Esophagus (tissue), 2 donors: ENCODE measurements around the gene ADGRL4. TPM values are rescaled to one million over a fixed set of nuclear protein-coding genes. Genes with fewer than 3 reads are reported as not detected.
"Not testable (repeated sequence)": the region's sequence is repeated elsewhere in the genome, so short reads cannot be mapped to it uniquely, and the experiment has no call there.

Source experiments
- H3K27ac ChIP-seq, 2 donors: one replicate each; pipeline ENCODE4 v1.5.1; 2013; ENCODE audit warnings: low read depth in 2 of 2, mild to moderate bottlenecking in 2 of 2, inconsistent platforms in 1 of 2, low read length in 1 of 2, moderate library complexity in 1 of 2
- H3K27me3 ChIP-seq, 2 donors: one replicate each; pipeline ENCODE4 v1.6.1; 2013; ENCODE audit warnings: low read length in 2 of 2, control low read depth in 1 of 2, mild to moderate bottlenecking in 1 of 2; ENCODE audit not compliant: insufficient read depth in 2 of 2, control insufficient read depth in 1 of 2
- H3K36me3 ChIP-seq, 2 donors: one replicate each; pipeline ENCODE4 v1.6.1; 2013; ENCODE audit warnings: low read length in 1 of 2; ENCODE audit not compliant: control insufficient read depth in 2 of 2, insufficient read depth in 2 of 2
- H3K4me1 ChIP-seq, 2 donors: one replicate each; pipeline ENCODE4 v1.6.1; 2013; ENCODE audit warnings: low read length in 1 of 2; ENCODE audit not compliant: control insufficient read depth in 2 of 2, insufficient read depth in 2 of 2
- H3K4me3 ChIP-seq, 2 donors: one replicate each; pipeline ENCODE4 v1.5.1; 2013; ENCODE audit warnings: low read length in 2 of 2, mild to moderate bottlenecking in 2 of 2, low read depth in 1 of 2, moderate library complexity in 1 of 2
- H3K9me3 ChIP-seq, 2 donors: one replicate each; pipeline ENCODE4 v1.6.1; 2013; ENCODE audit warnings: mild to moderate bottlenecking in 2 of 2, low read depth in 1 of 2, low read length in 1 of 2, moderate library complexity in 1 of 2; ENCODE audit not compliant: control insufficient read depth in 2 of 2, insufficient read depth in 1 of 2
- WGBS, 2 donors: extraction: QIAGEN DNeasy Blood & Tissue Kit; methylation state at CpG; one replicate each; pipeline ENCODE4 v1.1.7; 2013; 5-methylcytosine and 5-hydroxymethylcytosine counted together
- polyA plus RNA-seq, 2 donors: library from polyadenylated mRNA; stranded (reverse); fragments of 200-250 nt; gene quantifications; one replicate each; pipeline ENCODE4 v1.2.3, GENCODE V29; 2013
- donor health status: healthy with polysubstance abuse.
- donor health status: Bipolar disorder and iron deficiency.

ADGRL4 gene
- polyA plus RNA-seq, 2 donors = 1.1 to 2.4 TPM

- Histone ChIP-seq H3K27ac (no peak overlapping the region), H3K36me3 (no peaks in the 10 kb centered on the region), H3K4me3 (no peak overlapping the region), H3K4me1 (no peaks in the 10 kb centered on the region), H3K27me3 (no peaks in the 10 kb centered on the region), H3K9me3 (no peaks in the 10 kb centered on the region)
- WGBS, 2 donors = 86 to 89% methylated on average over 3 of the region's 3 CpGs
Measured at GRCh38 chr1:78892260-78892840, 114.2 kb downstream of the ADGRL4 start.

- no peaks in the 10 kb centered on the region for H3K4me1 ChIP-seq
Measured at GRCh38 chr1:78887458-78887857, 119.1 kb downstream of the ADGRL4 start.

GRCh38 chr1:78884685-78885452 is 121.7 kb downstream of the ADGRL4 start:
- H3K4me3 ChIP-seq = no peak overlapping the region
- no peak overlapping the region for H3K27ac ChIP-seq
- WGBS, 2 donors = 36 to 42% methylated on average over 6 of the region's 6 CpGs
- H3K36me3 ChIP-seq = no peaks in the 10 kb centered on the region
- no peaks in the 10 kb centered on the region for H3K9me3 ChIP-seq
- no peaks in the 10 kb centered on the region for H3K27me3 ChIP-seq
- H3K4me1 ChIP-seq = no peaks in the 10 kb centered on the region

More at GRCh38 chr1:78887458-78887857, 119.1 kb downstream of the ADGRL4 start:
- Histone ChIP-seq H3K4me3 (no peak overlapping the region), H3K36me3 (no peaks in the 10 kb centered on the region), H3K9me3 (no peaks in the 10 kb centered on the region), H3K27ac (no peak overlapping the region), H3K27me3 (no peaks in the 10 kb centered on the region)
- 93 to 95% methylated on average over 2 of the region's 2 CpGs for WGBS, 2 donors

GRCh38 chr1:78880223-78880622 is 126.3 kb downstream of the ADGRL4 start:
- H3K27ac ChIP-seq = no peak overlapping the region
- H3K4me3 ChIP-seq = no peak overlapping the region
- H3K4me1 ChIP-seq = no peaks in the 10 kb centered on the region
- no peaks in the 10 kb centered on the region for H3K36me3 ChIP-seq
- no peaks in the 10 kb centered on the region for H3K9me3 ChIP-seq
- 79 to 81% methylated on average over 5 of the region's 5 CpGs for WGBS, 2 donors
- no peaks in the 10 kb centered on the region for H3K27me3 ChIP-seq

- not testable (repeated sequence) for H3K36me3 ChIP-seq, H3K27me3 ChIP-seq, H3K4me1 ChIP-seq, H3K27ac ChIP-seq, H3K9me3 ChIP-seq, H3K4me3 ChIP-seq
- 84 to 87% methylated on average over 4 of the region's 4 CpGs for WGBS, 2 donors
Measured at GRCh38 chr1:78875986-78876385, 130.5 kb downstream of the ADGRL4 start.

GRCh38 chr1:78872801-78873200 is 133.7 kb downstream of the ADGRL4 start:
- not testable (repeated sequence) for H3K9me3 ChIP-seq, H3K36me3 ChIP-seq, H3K4me3 ChIP-seq, H3K4me1 ChIP-seq, H3K27me3 ChIP-seq, H3K27ac ChIP-seq
- 83 to 87% methylated on average over 4 of the region's 4 CpGs for WGBS, 2 donors

GRCh38 chr1:78871249-78871648 is 135.3 kb downstream of the ADGRL4 start:
- H3K27ac ChIP-seq = no peak overlapping the region
- 92 to 93% methylated on average over 1 of the region's 1 CpG for WGBS, 2 donors
- H3K27me3 ChIP-seq = no peaks in the 10 kb centered on the region
- no peak overlapping the region for H3K4me3 ChIP-seq
- no peaks in the 10 kb centered on the region for H3K36me3 ChIP-seq
- no peaks in the 10 kb centered on the region for H3K4me1 ChIP-seq
- peaks cover 0 to 4% of the 10 kb centered on the region in 2 donors for H3K9me3 ChIP-seq

- H3K36me3 ChIP-seq = no peaks in the 10 kb centered on the region
- no peaks in the 10 kb centered on the region for H3K4me1 ChIP-seq
- no peak overlapping the region for H3K4me3 ChIP-seq
- peaks cover 0 to 4% of the 10 kb centered on the region in 2 donors for H3K9me3 ChIP-seq
- H3K27ac ChIP-seq = no peak overlapping the region
- WGBS, 2 donors = 64 to 66% methylated on average over 2 of the region's 2 CpGs
- no peaks in the 10 kb centered on the region for H3K27me3 ChIP-seq
Measured at GRCh38 chr1:78869136-78869535, 137.4 kb downstream of the ADGRL4 start.

GRCh38 chr1:78864175-78864574 is 142.4 kb downstream of the ADGRL4 start:
- H3K4me3 ChIP-seq = no peak overlapping the region
- no peak overlapping the region for H3K27ac ChIP-seq
- H3K9me3 ChIP-seq = no peaks in the 10 kb centered on the region
- no peaks in the 10 kb centered on the region for H3K4me1 ChIP-seq
- WGBS, 2 donors = 94 to 97% methylated on average over 2 of the region's 2 CpGs
- H3K36me3 ChIP-seq = no peaks in the 10 kb centered on the region
- no peaks in the 10 kb centered on the region for H3K27me3 ChIP-seq

- H3K4me3 ChIP-seq = no peak overlapping the region
- WGBS, 2 donors = 59 to 68% methylated on average over 2 of the region's 2 CpGs
- no peaks in the 10 kb centered on the region for H3K9me3 ChIP-seq
- no peaks in the 10 kb centered on the region for H3K4me1 ChIP-seq
- no peak overlapping the region for H3K27ac ChIP-seq
- H3K36me3 ChIP-seq = no peaks in the 10 kb centered on the region
- H3K27me3 ChIP-seq = no peaks in the 10 kb centered on the region
Measured at GRCh38 chr1:78856096-78856495, 150.4 kb downstream of the ADGRL4 start.
